ENCODE measurements around the gene TTC7B.

The TTC7B gene

GRCh38 chr14:90488256-90488655 is 328.0 kb downstream of the TTC7B start:
- TF ChIP-seq CTCF (conservative IDR thresholded peaks at IDR 0.05): no peak
- no peak overlapping the region for H3K27ac ChIP-seq

- no peak overlapping the region for H3K27ac ChIP-seq
- TF ChIP-seq CTCF (conservative IDR thresholded peaks at IDR 0.05): no peak
Observed at GRCh38 chr14:90487462-90487861, 328.8 kb downstream of the TTC7B start.

- TF ChIP-seq CTCF (conservative IDR thresholded peaks at IDR 0.05): no peak
- H3K27ac ChIP-seq: no peak overlapping the region
Observed at GRCh38 chr14:90487031-90487430, 329.2 kb downstream of the TTC7B start.

GRCh38 chr14:90484291-90484690 is 331.9 kb downstream of the TTC7B start:
- H3K27ac ChIP-seq: no peak overlapping the region
- no peak for TF ChIP-seq CTCF (conservative IDR thresholded peaks at IDR 0.05)

GRCh38 chr14:90483571-90483974 is 332.7 kb downstream of the TTC7B start:
- TF ChIP-seq CTCF (conservative IDR thresholded peaks at IDR 0.05): no peak
- no peak overlapping the region for H3K27ac ChIP-seq

GRCh38 chr14:90483117-90483516 is 333.1 kb downstream of the TTC7B start:
- no peak overlapping the region for H3K27ac ChIP-seq
- TF ChIP-seq CTCF (conservative IDR thresholded peaks at IDR 0.05): no peak

GRCh38 chr14:90475298-90475697 is 340.9 kb downstream of the TTC7B start:
- TF ChIP-seq CTCF (conservative IDR thresholded peaks at IDR 0.05): no peak
- no peak overlapping the region for H3K27ac ChIP-seq
